ENCODE measurements around the gene DGKZ. TPM values are rescaled to one million over a fixed set of nuclear protein-coding genes. Genes with fewer than 3 reads are reported as not detected.

The DGKZ gene
- total RNA-seq, 1 donor = 325 TPM

DNA sequence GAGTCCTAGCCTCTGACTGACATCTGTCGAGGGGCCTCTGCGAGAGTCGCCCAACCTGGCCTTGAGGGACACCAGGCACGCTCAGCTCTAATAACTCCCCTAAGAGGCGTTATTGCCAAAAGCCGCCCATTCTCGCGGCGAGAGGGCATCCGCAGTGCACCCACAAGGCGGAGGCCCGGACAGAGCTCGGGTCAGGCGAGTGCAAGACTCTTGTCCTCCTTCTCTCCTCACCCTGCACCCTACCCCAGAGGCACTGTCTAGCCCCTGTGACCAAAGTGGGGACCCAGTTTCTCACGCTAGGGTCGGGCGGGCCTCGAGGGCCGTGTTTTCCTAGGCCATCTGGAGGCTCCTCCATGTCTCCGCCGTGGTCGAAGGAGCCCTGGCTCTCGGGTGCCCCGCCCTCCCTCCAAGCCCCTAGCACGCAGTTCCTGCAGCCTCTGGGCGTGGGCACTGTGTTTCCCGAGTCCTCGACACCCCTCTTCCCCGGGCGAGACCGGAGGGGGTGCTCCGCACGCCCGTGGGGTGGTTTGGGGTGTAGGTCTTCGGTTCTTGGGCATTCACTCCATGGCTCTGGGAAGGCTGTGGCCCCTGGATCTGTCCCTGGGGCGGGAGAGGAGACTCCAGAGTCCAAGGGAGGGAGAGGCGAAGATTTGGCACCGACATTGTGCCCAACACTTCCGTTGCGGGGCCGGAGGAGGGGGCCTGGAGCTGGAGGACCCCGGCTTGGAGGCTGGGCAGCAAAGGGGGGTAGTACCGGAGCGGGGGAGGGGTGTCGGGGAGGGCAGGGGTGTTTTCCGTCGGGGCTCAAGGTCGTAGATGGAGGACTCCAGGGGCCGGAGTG is 43.3 kb downstream of the DGKZ start:
- DNase-seq (ENCODE audit: low read depth in 2 of 3, low spot score in 2 of 3) = no peak

DNA sequence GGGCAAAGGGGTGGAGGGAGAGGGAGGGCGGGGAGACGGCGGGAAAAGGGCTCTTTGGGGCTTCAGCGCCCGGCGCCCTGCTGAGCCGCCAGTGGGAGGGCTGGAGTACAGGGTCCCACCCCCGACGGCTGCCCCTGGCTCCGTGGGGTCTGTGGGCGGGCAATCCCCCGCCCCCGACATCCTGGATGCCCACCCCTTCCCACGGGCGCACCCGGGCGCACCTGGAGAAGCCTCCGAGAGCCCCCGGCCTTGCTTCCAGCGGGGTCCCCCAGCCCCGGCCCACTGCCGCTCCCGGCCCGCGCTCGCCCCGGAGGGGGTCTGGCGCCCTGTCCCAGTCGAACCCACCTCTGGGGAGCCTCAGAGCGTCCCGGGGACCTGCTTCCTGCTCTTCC is 43.9 kb downstream of the DGKZ start:
- DNase-seq (ENCODE audit: low read depth in 2 of 3, low spot score in 2 of 3) = no peak

DNA sequence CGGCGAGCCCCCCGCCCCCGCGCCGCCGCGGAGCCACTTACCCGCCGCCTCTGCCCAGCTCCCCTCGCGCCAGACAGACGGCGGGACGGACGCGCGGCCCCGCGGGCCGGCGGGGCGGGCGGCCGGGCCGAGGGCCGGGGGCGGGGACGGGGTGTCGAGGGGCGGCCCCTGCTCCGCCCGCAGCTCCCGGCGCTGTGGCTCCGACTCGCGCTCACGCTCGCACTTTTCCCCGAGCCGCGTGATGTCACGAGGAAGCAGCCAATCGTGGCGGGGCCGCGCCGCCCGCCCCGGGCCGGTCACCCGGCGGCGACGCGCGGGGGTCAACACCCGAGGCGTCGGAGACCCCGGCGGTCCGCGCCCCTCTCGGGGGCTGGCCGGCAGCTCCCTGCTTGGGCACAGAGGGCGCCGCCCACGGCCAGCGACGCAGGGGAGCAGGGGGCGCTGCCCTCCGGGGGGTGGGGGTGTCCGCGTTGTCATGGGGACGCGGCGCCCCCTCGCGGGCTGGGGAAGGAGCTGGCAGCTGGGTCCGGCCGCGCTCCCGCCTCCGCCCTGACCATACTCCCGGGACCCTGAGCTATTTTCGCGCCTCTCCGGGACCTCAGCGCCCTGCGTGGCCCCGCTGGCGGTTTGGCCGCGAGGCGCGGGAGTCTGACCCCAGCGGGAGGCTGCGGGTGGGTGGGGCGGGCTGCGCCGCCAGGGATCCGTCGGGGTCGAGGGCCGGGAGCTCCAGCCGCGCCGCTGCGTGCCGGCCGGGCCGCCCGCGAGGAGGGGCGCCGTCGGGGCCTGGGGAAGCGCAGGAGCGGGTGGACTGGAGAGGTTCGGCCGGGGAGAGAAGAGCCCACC is 44.5 kb downstream of the DGKZ start, which contains the start of gene CHRM4:
Gene CHRM4 (minus strand): TSS at position 199 of the 843 bp plus-strand sequence. CDS start 5,219 bp downstream, outside the sequence.
- DNase-seq (ENCODE audit: low read depth in 2 of 3, low spot score in 2 of 3) = no peak

DNA sequence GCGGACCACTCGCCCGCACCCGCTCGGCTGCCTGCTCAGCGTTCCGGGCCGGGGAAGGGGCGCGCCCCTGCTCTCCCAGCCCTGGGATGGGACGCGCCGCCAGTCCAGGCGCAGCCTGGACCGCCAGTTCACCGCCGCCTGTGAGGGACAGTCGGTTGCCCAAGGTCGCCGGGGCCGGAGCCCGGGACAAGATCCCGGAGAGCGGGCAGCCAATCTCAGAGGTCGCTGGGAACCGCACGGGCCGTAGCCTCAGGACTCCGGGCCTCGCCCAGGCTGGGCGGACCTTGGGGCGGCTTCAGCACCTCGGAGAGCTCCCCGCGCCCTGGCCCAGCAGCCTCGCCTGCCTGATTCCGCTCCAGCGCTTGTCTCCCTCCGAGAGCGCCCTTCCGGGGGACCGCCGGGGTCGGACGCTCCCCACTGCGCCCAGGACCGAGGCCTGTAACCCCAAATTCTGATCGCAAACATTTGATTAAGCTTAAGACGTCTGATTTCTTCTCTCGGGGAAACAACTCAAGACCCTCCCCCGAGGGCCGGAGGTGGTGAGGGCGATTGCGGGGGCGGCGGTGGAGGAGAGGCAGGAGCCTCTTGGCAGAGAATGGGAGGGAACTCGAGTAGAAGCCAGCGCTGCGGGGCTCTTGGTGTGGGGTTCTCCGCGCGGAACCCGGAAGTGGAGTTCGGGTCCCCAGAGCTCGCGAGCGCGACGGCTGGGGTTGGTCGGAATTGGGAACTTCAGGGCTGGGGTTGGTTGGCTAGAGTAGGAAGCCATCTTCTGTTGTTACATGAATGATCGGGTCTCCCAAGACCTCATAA is 45.4 kb downstream of the DGKZ start:
- DNase-seq (ENCODE audit: low read depth in 2 of 3, low spot score in 2 of 3) = peak; percentile 68 to 81 (median 76)

DNA sequence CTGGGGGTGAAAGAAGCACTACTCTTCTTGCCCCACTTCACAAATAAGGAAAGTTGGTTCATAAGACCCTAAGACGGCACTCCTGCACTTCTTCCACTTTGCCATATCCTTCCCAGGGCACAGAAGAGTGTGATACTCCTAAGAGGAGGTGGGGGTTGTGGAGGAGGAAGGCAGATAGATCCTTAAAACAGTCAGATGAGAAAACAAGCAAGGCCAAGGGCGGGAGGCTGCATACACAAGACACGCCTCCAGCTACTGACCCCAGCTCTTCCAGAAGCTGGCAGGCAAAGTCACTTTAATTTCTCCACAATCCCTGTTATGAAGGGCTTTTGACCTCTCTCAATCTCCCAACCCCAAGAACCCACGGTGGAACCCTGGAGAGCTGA is 46.0 kb downstream of the DGKZ start:
- no peak for DNase-seq (ENCODE audit: low read depth in 2 of 3, low spot score in 2 of 3)

DNA sequence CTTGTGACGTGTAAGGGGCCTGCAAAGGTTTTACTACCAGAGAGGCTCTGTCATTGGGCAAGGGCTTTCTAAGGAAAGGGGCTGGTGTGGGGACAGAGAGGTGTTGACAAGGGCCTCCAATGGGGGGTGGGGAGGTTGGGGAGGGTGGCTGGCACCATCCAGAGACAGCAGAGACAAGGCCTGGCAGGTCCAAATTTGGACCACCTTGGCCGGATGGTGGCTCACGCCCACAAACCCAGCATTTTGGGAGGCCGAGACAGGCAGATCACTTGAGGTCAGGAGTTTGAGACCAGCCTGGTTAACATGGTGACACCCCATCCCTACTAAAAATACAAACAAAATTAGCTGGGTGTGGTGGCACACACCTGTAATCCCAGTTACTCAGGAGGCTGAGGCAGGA is 46.5 kb downstream of the DGKZ start:
- DNase-seq (ENCODE audit: low read depth in 2 of 3, low spot score in 2 of 3) = no peak

DNA sequence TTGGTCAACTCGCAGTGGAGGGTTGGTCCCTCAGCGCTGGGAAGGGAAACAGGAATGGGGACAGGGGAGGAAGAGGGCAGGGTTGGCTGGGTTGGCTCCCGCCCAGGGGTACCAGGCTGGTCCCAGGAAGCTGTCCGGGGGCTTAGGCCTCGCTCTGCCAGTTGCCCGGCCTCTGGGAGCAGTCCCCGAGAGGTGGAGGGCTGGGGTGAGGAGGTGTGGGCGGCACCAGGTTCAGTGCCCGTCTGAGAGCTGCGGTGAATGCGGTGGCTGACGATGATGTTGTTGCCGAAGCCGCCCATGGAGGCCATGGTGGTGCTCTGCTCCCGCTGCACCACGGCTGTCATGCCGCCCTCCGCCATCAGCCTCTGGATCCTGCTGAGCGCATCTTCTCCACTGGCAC is 50.3 kb downstream of the DGKZ start:
- DNase-seq (ENCODE audit: low read depth in 2 of 3, low spot score in 2 of 3) = no peak

DNA sequence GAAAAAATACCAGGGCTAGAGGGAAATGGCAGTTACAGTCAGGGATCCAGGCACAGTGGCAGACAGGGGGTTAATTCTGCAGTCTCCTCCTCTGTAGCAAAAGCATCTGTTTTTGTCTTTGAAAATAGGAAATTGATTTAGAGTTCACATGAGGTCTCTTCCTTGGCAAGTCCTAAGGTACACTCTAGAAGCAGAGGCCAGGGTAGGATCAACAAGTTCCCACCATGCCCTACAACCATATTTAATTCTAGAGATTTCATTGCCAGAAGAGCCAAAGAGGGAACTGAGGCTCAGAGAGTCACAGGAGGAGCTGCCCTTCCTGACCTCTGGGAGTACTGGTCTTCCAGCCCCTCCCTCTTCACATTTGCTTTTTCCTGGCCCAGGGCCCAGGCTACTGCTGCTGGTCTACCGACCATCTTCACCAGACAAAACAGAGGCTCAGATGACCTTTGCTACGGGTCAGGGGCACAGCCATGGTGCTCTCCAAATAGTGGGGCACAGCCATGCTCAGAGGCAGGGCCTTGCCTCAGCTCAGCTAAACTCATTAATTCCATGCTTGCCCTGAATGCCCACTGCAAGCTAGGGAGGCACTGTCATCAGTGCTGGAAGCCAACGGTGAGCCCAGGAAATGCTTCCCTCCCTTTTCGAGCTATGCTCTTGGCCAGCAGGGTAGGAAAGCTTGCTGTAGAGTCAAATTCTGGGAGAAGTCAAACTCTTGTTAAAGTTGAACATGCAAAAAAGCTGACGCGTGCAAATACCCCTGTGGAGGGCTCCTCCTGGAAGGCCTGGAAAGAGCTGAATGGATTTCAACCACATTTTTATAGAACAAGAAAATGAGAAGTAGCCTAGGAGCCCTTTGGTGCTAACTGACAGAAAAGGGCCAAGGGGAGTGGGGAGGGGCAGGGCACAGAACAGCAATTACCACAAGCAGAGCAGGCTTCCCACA is 56.0 kb downstream of the DGKZ start:
- DNase-seq (ENCODE audit: low read depth in 2 of 3, low spot score in 2 of 3) = no peak

DNA sequence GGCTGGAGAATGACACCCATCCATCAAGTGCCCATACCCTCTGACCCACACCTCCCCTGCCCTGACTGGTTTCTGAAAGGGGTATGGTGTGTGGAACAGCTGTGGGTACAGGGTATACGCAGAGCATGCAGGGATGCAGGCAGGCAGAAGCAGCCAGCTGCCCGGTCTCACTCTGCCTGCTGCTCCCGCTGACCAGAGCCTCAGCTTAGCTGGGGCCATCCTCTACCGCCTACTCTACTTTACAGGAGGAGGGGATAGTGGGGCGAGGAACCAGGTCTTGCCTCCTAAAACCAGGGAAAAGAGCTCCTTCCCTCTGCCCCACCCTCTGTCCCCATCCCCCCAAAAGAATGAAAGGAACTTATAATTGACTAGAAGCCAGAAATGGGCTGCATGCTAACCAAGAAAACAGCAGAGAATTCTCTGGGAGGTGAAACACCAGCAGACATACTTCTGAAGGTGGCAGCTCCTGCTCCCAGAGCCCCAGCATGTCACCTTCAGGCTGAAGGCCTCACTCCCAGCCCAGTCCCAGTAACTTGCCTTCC is 57.3 kb downstream of the DGKZ start:
- no peak for DNase-seq (ENCODE audit: low read depth in 2 of 3, low spot score in 2 of 3)

DNA sequence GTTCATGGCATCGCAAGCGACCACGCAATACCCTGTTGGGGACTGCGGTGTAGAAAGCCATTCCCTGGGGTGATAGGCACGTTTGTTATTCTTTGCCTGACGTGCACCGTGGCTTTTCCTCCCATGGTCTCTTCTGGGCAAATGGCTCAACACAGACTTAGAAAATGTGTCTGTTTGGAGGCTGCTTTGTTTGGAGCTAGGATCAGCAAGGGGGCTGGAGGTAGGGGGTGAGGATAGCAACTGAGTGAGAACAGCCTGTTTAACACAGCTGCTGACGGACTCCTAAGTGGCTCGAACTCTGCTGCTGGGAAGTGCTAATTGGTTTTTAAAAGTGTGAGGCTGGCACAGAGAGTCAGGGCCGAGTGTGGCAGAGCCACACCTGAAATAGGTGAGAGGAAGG is 60.4 kb downstream of the DGKZ start:
- no peak for DNase-seq (ENCODE audit: low read depth in 2 of 3, low spot score in 2 of 3)

DNA sequence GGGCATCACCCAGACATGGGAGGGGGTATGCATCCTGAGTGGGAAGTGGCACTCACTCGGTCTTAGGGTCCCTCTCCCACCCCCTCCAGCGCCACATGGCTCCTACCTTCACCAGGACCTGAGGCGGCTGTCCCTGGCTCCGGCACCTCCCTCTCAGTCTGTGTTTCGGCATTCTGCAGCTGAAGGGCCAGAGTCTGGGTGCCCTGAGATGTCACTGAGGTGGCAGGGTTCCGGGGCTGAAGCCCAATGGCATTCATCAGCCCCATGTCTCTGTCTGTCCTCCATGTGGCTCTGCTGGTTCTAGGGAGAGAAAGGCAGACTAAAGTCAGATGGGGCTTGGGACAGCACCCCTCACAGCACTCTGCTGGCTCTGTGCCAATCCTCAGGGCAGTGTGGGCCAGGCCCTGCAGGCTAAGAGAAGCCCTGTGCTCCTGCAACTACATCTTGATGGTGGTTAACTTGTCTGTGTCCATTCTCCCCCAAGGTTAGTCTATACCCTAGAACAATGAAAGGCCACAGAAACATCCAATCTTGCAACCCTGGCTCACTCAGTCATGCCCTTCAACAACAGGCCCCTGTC is 61.2 kb downstream of the DGKZ start:
- DNase-seq (ENCODE audit: low read depth in 2 of 3, low spot score in 2 of 3) = no peak

DNA sequence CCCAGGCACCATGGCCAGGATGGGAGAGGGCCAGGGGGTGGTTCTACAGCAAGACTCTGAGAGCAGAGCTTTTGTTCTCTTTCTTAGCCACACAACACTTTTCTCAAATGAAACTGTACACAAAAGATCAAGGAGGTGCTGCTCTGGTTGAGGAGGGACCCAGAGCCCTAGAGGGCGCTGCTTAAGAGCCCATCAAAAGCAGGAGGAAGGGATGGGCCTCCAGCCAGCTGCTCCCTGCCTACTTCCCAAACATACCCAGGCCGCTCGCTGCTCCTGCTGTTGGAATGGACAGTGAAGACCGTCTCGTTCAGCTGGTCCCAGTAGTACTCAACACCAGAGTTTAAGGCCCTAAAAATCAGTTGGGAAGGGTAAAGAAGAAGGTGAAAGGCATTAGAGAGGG is 62.8 kb downstream of the DGKZ start:
- DNase-seq (ENCODE audit: low read depth in 2 of 3, low spot score in 2 of 3) = no peak

DNA sequence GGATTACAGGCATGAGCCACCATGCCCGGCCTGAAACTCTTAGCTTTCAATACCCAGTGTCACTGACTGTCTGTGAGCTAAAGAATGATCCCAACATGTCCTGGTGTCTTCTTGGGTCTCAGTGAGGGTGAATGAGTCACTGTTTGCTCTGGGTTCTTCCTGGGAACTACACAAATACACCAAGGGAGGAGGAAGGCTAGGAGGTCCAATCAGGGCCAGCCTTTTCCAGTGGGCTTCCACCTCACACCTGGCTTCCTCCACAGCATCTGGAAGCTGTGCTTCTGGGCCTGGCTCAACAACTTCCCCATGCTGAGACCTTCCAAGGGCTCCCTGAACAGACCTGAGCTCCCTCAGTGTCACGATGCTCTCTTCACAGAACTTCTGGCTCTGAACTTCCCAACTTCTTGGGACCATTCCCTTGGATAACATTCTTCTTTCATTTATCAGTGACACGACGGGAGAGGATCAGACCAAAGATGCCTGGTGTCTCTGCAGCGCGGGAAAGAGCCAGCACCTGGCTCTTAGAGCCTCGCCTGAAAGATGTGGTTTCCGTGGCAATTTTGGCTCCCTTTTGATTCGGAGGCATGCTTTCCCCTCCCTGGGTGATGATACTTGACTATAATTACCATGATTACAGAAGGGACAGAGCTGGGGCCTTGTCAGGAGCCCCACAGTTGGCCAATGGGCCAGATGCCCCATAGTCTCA is 66.7 kb downstream of the DGKZ start:
- DNase-seq (ENCODE audit: low read depth in 2 of 3, low spot score in 2 of 3) = no peak

DNA sequence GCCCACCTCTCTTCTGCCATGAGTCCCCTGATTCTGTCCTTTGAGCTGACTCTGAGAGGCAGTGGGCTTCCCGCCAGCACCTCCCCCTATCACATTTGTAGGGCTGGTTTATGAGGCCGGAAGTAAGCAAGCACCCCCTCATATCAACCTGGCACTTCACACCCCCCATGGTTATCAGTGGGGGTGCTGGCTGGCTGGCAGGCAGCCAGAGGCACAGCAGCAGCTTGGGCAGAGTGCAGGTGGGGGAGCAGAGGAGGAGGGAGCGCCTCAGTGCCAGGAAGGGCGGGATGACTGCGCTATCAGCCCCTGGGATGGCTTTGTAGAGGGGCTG is 67.2 kb downstream of the DGKZ start:
- no peak for DNase-seq (ENCODE audit: low read depth in 2 of 3, low spot score in 2 of 3)

DNA sequence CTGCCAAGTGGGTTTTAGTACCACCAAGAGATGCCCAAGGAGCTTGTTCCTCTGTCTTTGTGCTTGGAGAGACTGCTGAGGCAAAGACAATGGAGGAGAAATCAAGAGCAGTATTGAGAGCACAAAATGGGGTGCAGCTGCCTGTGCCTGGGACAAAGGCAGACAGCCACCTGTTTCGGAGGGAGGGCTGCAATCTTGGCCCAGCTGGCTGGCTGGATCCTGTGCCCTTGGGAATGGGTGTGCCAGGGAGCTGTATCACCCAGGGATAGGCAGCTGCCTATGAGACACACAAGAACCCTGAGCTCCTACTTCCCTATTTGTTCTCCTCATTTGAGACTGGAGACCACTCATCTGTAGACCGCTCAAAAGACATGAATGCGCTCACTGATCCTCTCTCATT is 67.6 kb downstream of the DGKZ start:
- no peak for DNase-seq (ENCODE audit: low read depth in 2 of 3, low spot score in 2 of 3)

DNA sequence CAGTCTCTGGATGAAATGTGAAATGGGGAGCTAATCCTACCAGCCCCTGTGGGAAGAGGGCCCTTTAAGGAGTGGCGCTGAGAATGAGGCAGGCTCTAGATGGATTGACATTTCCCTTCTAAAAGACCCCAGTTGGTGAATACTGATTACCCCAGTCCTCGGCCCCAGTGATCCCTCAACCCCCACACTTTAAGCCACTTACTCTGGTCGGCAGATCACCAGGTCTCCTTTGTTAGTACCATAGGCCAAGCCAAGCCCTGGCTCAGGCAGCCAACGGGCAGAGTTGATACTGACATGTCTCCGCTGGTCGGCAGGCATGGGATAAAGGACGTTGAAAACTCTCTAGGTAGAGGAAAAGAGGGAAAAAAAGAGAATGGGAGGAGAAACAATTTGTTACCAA is 70.4 kb downstream of the DGKZ start:
- no peak for DNase-seq (ENCODE audit: low read depth in 2 of 3, low spot score in 2 of 3)

DNA sequence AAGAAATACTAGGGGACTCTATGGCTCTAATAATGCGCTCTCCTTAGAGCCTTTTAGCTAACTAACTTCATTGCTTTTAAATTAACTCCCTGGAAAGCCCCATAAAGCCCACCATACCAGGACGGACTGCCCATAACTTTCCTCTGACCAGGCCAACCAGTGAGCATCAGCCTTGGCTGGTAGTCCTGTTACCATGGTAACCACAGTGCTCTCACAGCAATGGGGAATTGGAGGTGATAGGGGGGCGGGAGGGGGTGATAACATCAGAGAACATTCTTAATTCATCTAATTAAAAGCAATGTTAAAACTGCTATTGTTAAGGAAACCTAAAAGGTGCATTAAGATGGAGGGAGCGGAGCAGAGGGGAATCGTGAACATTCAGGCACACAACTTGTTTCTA is 71.5 kb downstream of the DGKZ start:
- DNase-seq (ENCODE audit: low read depth in 2 of 3, low spot score in 2 of 3) = no peak

DNA sequence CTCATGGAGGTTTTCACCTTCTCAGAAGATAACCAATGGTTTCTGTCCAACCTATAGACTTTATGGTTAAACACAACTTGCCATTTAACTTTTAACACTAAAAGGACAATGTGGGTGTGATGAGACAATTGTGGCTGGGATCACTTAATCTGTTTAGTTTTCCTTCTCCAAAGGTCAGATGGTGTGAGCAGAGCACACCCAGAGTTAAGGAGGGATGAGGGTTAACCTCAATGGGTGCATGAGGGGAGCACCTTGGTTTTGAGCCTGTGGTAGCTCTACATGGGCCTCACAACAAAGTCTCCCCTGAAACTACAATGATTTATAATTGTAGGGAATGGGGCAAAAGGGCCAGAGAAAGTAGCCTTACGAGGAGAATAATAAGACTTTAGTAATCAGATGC is 73.2 kb downstream of the DGKZ start:
- no peak for DNase-seq (ENCODE audit: low read depth in 2 of 3, low spot score in 2 of 3)

Data from hematopoietic multipotent progenitor cell (in vitro differentiated cells).